WI38 (cell line): Measurements from ENCODE around the gene CYYR1.

Experiments used
- H3K4me3 ChIP-seq: 2 replicates; pipeline ENCODE4 v1.5.1; 2011; ENCODE audit warnings: low read depth, mild to moderate bottlenecking, control low read depth, low read length
- CTCF ChIP-seq: IDR thresholded peaks from 2 replicates; pipeline ENCODE4 v1.5.1; 2012; ENCODE audit warnings: low read depth, mild to moderate bottlenecking, control low read depth, low read length

Gene CYYR1

GRCh38 chr21:26432410-26432809 is 140.7 kb downstream of the CYYR1 start:
- no peak overlapping the region for H3K4me3 ChIP-seq
- no peak for TF ChIP-seq CTCF

GRCh38 chr21:26425576-26425975 is 147.5 kb downstream of the CYYR1 start:
- no peak overlapping the region for H3K4me3 ChIP-seq
- no peak for TF ChIP-seq CTCF

GRCh38 chr21:26423511-26423910 is 149.6 kb downstream of the CYYR1 start:
- no peak overlapping the region for H3K4me3 ChIP-seq
- TF ChIP-seq CTCF, result no peak

GRCh38 chr21:26422706-26423105 is 150.4 kb downstream of the CYYR1 start:
- no peak for TF ChIP-seq CTCF
- no peak overlapping the region for H3K4me3 ChIP-seq

GRCh38 chr21:26422138-26422537 is 150.9 kb downstream of the CYYR1 start:
- no peak overlapping the region for H3K4me3 ChIP-seq
- no peak for TF ChIP-seq CTCF

GRCh38 chr21:26421724-26422123 is 151.4 kb downstream of the CYYR1 start:
- no peak for TF ChIP-seq CTCF
- H3K4me3 ChIP-seq, result no peak overlapping the region
